A673 (cell line): ENCODE data around the gene ATP5F1E. TPM values are rescaled to one million over a fixed set of nuclear protein-coding genes. Genes with fewer than 3 reads are reported as not detected.

ENCODE experiments used
- BruUV-seq: library from RNA; stranded (reverse); fragments of 400-500 nt; replicated peaks from 2 replicates; lab custom pipeline; 2021; lab: Mats Ljungman, UMichigan
- CTCF ChIA-PET: fragments of 300-600 bp; sonication (Branson Sonifier 250); formaldehyde crosslinking; loops from one replicate; lab custom pipeline; 2022; ENCODE audit warnings: antibody characterized with exemption; lab: Charles Lee
- POLR2A ChIA-PET: fragments of 300-600 bp; sonication (Branson Sonifier 250); formaldehyde crosslinking; loops from one replicate; lab custom pipeline; 2022; ENCODE audit warnings: antibody characterized with exemption; ENCODE audit not compliant: low non-redundant PET; lab: Charles Lee
- DNase-seq: peaks from one replicate; pipeline ENCODE4 v3.0.0-alpha.2; 2015; ENCODE audit warnings: low spot score
- H3K27ac ChIP-seq: fragments of 200-600 bp; sonication (generic); 2 replicates; pipeline ENCODE4 v1.5.1; 2016; ENCODE audit warnings: mixed run types, low read depth, mild to moderate bottlenecking, mixed read lengths, antibody characterized with exemption, low read length; ENCODE audit not compliant: poor library complexity, severe bottlenecking
- H3K27me3 ChIP-seq: fragments of 200-600 bp; sonication (generic); replicated peaks from 2 replicates; pipeline ENCODE4 v1.6.1; 2017; ENCODE audit warnings: mixed run types, low read depth, mild to moderate bottlenecking, mixed read lengths, antibody characterized with exemption, low read length; ENCODE audit not compliant: insufficient read depth, poor library complexity
- H3K36me3 ChIP-seq: fragments of 200-600 bp; sonication (generic); 2 replicates; pipeline ENCODE4 v1.6.1; 2016; ENCODE audit warnings: mixed run types, mild to moderate bottlenecking, mixed read lengths, antibody characterized with exemption, low read length; ENCODE audit not compliant: insufficient read depth, poor library complexity, severe bottlenecking
- H3K4me1 ChIP-seq: fragments of 200-600 bp; sonication (generic); 2 replicates; pipeline ENCODE4 v1.6.1; 2017; ENCODE audit warnings: mixed run types, mild to moderate bottlenecking, mixed read lengths, antibody characterized with exemption, low read length; ENCODE audit not compliant: insufficient read depth, poor library complexity, severe bottlenecking
- H3K4me3 ChIP-seq: fragments of 200-600 bp; sonication (generic); 2 replicates; pipeline ENCODE4 v1.5.1; 2016; ENCODE audit warnings: low read depth, mixed run types, mild to moderate bottlenecking, mixed read lengths, low read length; ENCODE audit not compliant: poor library complexity, severe bottlenecking
- H3K9me3 ChIP-seq: fragments of 200-600 bp; sonication (generic); 2 replicates; pipeline ENCODE4 v1.6.1; 2016; ENCODE audit warnings: mixed run types, low read depth, mild to moderate bottlenecking, mixed read lengths, antibody characterized with exemption, low read length; ENCODE audit not compliant: poor library complexity, severe bottlenecking
- CTCF ChIP-seq: fragments of 300-800, 200-600 bp; sonication (generic); conservative IDR thresholded peaks from 2 replicates; pipeline ENCODE4 v1.5.1; 2017; ENCODE audit warnings: low read depth, mild to moderate bottlenecking, antibody characterized with exemption, low read length, moderate library complexity, mixed read lengths
- EZH2 ChIP-seq: fragments of 200-600 bp; sonication (generic); IDR thresholded peaks from 2 replicates; pipeline ENCODE4 v1.6.1; 2017; ENCODE audit warnings: borderline replicate concordance, low read depth, mild to moderate bottlenecking, mixed read lengths, antibody characterized with exemption, low read length; ENCODE audit not compliant: poor library complexity, severe bottlenecking
- intact Hi-C: fragments of 100-400 bp; cut with micrococcal nuclease; formaldehyde crosslinking; loops from one replicate; pipeline ENCODE4 v1.10.0; 2022; ENCODE audit not compliant: unreplicated experiment
- total RNA-seq: library from RNA; stranded (reverse); gene quantifications from 2 replicates; pipeline ENCODE4 v1.2.3, GENCODE V29; 2021

Gene ATP5F1E
- total RNA-seq, 1 experiment from 2014 or later: 76.8 TPM

GRCh38 chr20:59007665-59008511 lies 24.2 kb downstream of the ATP5F1E start:
- Histone ChIP-seq H3K4me3 (no peak overlapping the region), H3K9me3 (no peaks in the 10 kb centered on the region), H3K36me3 (no peaks in the 10 kb centered on the region), H3K4me1 (peaks cover 8% of the 10 kb centered on the region), H3K27me3 (no peaks in the 10 kb centered on the region), H3K27ac (no peak overlapping the region)
- TF ChIP-seq CTCF (no peak), EZH2 (no peak)
- no TSS peak for BruUV-seq
- ChIA-PET POLR2A (no interaction called here), CTCF (no interaction called here)
- intact Hi-C loops: no loop called here
- no peak for DNase-seq

DNA sequence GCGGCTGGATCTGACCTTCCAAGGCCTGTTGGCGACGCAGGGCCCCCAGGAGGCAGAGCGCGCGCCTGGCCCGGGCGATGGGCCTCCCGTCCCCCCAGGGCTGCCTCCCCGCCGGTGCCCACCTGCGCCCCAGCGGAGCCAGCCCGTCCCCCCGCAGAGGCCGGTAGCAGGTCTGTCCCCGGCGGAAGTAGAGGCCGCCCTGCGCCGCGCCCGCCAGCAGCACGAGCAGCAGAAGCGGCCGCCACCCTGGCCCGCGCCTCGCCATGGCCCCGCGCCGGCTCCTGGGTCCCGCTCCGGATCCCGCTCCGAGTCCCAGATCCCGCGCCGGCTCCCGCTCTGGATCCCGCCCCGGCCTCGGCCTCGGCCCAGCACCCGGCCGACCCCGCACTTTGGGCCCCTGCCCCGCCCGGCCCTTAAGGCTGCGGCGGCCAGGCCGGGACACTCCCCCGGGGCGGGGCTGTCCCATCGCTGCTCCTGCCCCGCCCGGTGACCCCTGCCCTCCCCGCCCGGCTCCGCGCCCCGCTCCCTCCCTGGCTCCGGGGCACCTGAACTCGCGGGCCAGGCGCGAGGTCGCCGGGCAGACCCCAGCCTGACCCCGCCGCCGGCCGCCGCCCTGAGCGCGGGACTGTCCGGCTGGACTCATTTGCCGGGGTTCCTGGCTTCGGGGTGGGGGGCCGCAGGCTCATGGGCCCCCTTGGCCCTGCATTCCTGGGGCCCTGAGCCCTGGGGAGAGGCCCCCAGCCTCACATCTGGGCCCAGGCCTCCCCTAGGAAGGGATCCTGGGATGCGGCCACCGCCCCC lies 25.1 kb downstream of the ATP5F1E start, which contains the start of gene CTSZ:
Gene CTSZ, minus strand, starts transcription at position 391 of the 801 bp plus-strand sequence. Its CDS starts 126 bp downstream, at position 265.
- no peak for DNase-seq
- intact Hi-C loops: no loop called here
- Histone ChIP-seq H3K9me3 (no peaks in the 10 kb centered on the region), H3K4me1 (peaks cover 8% of the 10 kb centered on the region), H3K27me3 (no peaks in the 10 kb centered on the region), H3K4me3 (peak within 1 kb of the TSS; percentile 25), H3K36me3 (no peaks in the 10 kb centered on the region), H3K27ac (no peak within 1 kb of the TSS)
- TF ChIP-seq CTCF (no peak), EZH2 (no peak)
- no TSS peak for BruUV-seq
- ChIA-PET POLR2A (no interaction called here), CTCF (no interaction called here)

- H3K27ac ChIP-seq: no peak overlapping the region
- intact Hi-C loops: no loop called here
- TF ChIP-seq CTCF: no peak
- no peak for TF ChIP-seq EZH2
- no peaks in the 10 kb centered on the region for H3K9me3 ChIP-seq
- ChIA-PET POLR2A (no interaction called here), CTCF (no interaction called here)
- peak overlapping the region; percentile 25 for H3K4me3 ChIP-seq
- BruUV-seq: no TSS peak
- DNase-seq: no peak
- no peaks in the 10 kb centered on the region for H3K27me3 ChIP-seq
- no peaks in the 10 kb centered on the region for H3K36me3 ChIP-seq
- H3K4me1 ChIP-seq: peaks cover 8% of the 10 kb centered on the region
Measured at GRCh38 chr20:59006167-59006863, 25.8 kb downstream of the ATP5F1E start.
